GM12873 (cell line): Measurements from ENCODE around the gene DTD1.

ENCODE experiments used
- TF ChIP-seq, protein P1 (sequence below): IDR thresholded peaks from 2 replicates; pipeline ENCODE4 v1.5.1; 2012; ENCODE audit warnings: low read depth, mild to moderate bottlenecking, moderate library complexity, low read length, control low read depth; ENCODE audit not compliant: insufficient read depth; ENCODE audit errors: missing control alignments

DTD1 gene

DNA sequence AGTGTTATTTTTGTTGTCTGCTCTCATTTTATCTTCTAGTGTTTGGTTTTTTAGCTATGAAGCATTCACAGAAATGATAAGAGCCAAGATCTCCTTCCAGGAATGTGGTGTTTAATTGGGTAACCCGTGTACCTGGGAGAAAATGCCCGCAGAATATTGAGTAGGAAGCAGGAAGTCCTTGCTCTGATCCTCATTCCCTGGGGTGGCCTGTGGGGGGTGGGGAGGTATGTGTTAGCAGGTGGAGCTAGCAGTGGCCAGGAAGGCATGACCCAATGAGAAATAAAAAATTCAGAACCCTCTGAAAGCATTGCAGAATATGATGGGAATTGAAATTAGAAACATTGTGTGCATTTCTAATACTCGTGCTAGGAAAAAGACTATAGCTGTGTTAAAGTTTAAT lies 100.8 kb downstream of the DTD1 start:
- TF ChIP-seq, protein P1, sequence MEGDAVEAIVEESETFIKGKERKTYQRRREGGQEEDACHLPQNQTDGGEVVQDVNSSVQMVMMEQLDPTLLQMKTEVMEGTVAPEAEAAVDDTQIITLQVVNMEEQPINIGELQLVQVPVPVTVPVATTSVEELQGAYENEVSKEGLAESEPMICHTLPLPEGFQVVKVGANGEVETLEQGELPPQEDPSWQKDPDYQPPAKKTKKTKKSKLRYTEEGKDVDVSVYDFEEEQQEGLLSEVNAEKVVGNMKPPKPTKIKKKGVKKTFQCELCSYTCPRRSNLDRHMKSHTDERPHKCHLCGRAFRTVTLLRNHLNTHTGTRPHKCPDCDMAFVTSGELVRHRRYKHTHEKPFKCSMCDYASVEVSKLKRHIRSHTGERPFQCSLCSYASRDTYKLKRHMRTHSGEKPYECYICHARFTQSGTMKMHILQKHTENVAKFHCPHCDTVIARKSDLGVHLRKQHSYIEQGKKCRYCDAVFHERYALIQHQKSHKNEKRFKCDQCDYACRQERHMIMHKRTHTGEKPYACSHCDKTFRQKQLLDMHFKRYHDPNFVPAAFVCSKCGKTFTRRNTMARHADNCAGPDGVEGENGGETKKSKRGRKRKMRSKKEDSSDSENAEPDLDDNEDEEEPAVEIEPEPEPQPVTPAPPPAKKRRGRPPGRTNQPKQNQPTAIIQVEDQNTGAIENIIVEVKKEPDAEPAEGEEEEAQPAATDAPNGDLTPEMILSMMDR = no peak

DNA sequence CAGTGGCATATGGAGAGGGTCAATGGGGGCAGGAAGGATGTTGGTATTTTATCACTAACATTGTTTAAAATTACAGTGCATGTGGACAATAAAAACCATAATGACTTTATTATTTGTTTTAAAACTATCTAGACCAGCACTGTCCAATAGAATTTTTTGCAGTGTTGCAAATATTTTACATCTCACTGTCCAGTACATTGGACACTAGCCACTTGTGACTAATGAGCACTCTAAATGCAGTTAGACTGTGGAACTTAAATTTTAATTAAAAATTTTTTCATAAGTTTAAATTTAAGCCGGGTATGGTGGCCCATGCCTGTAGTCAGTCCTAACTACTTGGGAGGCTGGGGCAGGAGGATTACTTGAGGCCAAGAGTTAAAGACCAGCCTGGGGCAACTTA lies 101.7 kb downstream of the DTD1 start:
- TF ChIP-seq, protein P1 = no peak

DNA sequence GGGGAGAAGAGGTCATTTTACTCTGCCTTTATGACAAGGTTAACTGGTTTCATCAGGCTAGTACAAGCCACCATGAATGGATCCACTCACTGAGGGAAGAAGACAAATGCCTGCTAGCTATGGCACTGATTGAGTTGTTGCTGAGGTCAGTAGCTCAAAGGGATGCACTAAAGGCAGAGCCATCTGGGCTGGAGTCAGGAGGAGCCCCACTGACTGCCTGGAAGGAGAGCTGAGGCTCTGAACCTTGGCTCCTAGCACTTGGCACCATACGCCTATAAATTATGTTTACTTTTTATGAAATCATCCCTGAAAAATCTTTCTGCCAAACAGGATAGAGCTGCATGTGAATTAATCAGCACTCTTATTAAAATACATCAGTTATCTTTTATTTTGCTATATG lies 104.6 kb downstream of the DTD1 start:
- TF ChIP-seq, protein P1 = no peak

DNA sequence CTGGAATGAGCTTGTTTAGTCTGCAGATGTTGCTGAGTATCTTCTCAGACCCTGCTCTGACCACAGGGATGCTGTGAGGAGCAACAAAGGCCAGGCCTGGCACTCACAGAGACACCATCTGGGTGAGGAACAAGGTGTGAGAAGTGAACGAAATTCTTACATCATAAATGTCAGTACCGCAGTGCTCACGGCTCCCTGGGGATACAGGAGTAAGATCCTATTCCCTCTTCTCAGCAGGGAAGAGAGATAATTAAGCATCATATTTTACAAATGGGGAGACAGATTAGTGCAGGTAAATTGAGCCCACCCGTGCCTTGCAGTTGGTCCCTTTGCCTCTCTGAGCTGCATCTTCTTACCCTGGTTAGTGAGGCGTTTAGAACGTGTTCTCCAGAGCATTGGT lies 106.2 kb downstream of the DTD1 start:
- TF ChIP-seq, protein P1 = no peak

DNA sequence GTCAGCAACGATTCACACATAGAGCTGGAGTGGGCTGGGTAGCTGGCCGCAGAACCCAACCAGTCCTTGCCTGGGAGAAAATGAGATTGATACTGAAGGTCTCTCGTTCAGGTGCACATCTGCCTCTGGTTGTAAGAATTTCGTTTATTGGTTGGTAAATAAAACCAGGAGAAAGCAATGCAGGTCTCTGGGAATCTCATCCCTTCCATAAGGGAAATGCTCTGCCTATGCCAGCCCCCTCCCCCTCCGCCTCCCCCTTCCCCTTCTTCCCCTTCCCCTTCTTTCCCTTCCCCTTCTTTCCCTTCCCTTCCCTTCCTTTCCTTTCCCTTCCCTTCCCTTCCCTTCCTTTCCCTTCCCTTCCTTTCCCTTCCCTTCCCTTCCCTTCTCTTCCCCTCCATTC lies 107.3 kb downstream of the DTD1 start:
- TF ChIP-seq, protein P1 = no peak

DNA sequence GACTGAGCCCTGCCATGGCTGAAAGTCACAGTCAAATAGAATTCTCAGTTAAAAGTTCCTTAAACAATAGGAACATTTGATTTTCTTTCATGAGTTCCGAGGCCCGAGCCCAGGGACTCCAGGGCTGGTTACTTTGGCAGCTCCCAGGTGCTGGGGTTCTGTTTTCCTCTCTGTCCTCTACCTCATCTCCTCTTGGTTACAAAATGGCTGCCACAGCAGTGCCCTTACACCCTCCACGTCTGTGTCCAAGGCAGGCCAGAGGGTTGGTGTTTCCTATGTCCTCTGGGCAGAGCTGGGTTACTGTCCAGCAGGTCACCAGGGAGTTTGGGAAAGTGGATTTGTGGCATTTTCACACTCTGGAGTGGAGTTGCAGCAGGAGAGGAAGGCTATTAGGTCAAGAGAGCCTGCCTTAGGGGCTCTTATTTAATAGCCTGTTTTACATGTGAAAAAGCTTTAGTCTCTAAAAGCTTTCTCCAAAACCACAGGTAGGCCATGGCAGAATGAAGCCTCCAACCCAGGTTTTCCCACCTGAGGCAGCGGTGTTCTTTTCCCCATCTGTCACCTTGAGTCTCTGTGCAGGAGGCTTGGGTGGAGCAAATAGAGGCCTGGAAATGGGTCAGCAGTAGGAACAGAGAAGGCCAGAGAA lies 111.0 kb downstream of the DTD1 start:
- TF ChIP-seq, protein P1 = no peak

DNA sequence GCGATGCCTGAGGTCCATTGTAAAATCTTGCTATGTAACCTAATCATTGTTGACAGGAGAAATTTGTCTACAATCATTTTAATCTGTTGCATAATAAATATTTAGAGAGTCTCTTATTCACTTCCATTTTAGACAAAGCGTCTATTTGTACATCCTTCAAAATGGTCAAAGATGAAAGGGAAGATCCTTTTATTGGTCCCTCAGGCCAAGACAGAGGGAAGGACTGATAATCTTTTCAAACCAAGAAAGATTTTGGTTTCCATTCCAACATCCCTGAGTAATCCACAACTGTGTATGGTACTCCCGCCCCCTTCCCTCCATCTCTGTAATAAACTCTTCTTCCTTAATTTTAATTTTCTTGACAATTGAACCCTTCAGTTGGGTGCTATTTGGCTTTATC lies 114.1 kb downstream of the DTD1 start:
- TF ChIP-seq, protein P1 = no peak
